GM21447 (cell line): ENCODE data around the gene CHD2.
A peak's percentile ranks its signal among the peaks of the same experiment; 100 is the strongest.

Source experiments
- ATAC-seq: cut with Tn5 transposase; IDR thresholded peaks from one replicate; pipeline ENCODE4 v1.9.1; 2021; ENCODE audit not compliant: unreplicated experiment

The CHD2 gene

DNA sequence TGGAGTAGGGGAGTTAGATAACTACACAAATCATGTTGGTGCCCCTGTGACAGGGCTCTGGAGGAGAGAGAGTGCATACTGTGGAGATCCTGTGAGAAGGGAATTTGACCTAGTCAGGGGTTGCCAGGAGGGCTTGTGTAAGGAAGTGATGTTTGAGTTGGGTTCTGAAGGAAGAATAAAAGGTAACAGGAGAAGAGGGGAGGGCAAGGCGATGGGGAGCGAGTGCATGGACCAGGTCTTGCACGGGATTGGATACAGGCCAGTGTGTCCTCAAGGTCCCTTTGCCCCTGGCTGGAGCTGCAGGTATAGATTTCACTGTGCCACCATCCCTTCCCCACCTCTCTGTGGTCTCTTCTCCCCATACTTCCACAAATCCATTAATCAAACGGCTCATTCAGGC, 105.0 kb downstream of the CHD2 start:
- ATAC-seq = no peak

GRCh38 chr15:93007994-93008393, 107.9 kb downstream of the CHD2 start:
- ATAC-seq = no peak

DNA sequence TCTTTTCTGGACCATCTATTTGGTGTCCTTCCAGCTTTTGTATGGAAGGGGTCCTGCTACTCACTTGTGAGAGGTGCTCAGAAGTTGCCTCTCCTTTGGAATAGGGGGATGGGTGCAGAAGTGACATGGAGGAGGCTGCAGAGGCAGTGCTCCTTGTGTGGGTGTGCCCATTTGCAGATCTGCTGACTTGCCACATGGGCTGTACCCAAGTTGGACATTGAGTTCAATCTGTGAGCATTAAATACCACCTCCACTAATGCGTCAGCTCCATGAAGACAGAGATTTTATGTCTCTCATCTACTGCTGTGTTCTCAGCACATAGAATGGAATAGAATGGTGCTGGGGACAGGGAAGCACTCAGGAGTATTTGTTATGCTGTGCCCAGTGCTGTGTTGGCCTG, 112.7 kb downstream of the CHD2 start:
- no peak for ATAC-seq

GRCh38 chr15:93017526-93017925, 117.4 kb downstream of the CHD2 start:
- ATAC-seq = no peak

GRCh38 chr15:93018574-93018973, 118.5 kb downstream of the CHD2 start:
- ATAC-seq = no peak

DNA sequence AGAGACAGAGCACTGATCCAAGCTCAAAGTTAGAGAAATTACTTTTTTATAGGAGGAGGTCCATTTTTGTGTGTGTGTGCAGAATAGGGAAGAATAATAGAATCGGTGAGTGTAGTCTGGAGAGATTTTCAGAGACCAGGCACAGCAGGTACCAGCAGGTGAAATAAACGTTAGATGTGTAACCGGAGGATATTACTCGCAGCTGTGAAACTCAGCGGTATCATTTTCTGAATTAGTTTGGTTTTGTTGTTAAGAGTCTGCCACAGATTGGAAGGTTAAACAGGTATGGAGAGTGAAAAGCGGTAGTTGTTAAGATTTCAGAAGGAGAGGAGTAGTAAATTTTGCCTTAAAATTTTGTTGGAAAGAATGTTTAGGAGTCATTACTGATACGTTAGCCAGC, 119.0 kb downstream of the CHD2 start:
- ATAC-seq = no peak

DNA sequence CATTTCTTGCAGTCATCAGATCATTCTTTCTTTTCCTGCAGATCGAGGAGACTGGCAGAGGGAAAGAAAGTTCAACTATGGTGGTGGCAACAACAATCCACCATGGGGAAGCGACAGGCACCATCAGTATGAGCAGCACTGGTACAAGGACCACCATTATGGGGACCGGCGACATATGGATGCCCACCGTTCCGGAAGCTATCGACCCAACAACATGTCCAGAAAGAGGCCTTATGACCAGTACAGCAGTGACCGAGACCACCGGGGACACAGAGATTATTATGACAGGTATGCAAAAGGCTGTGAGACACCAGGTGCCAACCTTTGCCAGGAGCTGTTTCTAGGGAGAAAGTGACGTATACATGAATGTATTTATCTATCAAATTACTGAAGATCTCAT, 119.8 kb downstream of the CHD2 start:
- no peak for ATAC-seq

GRCh38 chr15:93020976-93021772, 121.0 kb downstream of the CHD2 start:
- peak; percentile 84 for ATAC-seq

DNA sequence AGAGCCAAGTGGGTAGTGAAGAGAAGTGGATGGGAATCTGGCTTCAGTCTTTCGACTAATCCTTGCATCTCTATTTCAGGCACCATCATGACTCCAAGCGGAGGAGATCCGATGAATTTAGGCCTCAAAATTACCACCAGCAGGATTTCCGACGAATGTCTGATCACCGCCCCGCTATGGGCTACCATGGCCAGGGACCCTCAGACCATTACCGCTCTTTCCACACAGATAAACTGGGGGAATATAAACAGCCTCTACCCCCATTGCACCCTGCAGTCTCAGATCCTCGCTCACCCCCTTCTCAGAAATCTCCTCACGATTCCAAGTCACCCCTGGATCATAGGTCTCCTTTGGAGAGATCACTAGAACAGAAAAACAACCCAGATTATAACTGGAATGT, 124.2 kb downstream of the CHD2 start:
- ATAC-seq = no peak

- ATAC-seq = no peak
Measured at GRCh38 chr15:93024716-93025624, 124.8 kb downstream of the CHD2 start.

- ATAC-seq = no peak
Measured at GRCh38 chr15:93025625-93025982, 125.5 kb downstream of the CHD2 start.

DNA sequence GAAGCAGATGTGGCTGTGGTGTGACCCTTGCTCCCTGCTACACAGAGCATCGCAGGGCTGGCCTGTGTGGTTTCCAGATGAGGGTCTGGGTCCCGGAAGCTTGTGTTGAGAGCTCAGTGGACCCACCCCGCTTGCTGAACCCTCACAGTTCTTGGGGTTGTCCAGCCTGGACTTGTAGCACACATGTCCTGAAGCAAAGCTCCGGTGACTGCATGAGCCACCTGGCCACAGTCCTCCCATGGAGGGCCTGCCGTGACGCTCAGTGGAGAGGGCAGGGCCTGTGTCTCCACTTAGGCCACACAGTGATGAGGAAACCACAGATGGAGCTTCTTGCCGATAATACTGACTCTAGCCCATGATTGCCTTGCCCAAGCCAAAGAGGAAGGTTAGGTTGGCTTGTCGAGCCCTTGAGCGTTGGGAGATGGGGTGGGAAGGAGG, 126.3 kb downstream of the CHD2 start:
- no peak for ATAC-seq

- ATAC-seq = no peak
Measured at GRCh38 chr15:93027413-93027812, 127.3 kb downstream of the CHD2 start.

- ATAC-seq = no peak
Measured at GRCh38 chr15:93028111-93028631, 128.0 kb downstream of the CHD2 start.

GRCh38 chr15:93028632-93029213, 128.6 kb downstream of the CHD2 start:
- no peak for ATAC-seq

DNA sequence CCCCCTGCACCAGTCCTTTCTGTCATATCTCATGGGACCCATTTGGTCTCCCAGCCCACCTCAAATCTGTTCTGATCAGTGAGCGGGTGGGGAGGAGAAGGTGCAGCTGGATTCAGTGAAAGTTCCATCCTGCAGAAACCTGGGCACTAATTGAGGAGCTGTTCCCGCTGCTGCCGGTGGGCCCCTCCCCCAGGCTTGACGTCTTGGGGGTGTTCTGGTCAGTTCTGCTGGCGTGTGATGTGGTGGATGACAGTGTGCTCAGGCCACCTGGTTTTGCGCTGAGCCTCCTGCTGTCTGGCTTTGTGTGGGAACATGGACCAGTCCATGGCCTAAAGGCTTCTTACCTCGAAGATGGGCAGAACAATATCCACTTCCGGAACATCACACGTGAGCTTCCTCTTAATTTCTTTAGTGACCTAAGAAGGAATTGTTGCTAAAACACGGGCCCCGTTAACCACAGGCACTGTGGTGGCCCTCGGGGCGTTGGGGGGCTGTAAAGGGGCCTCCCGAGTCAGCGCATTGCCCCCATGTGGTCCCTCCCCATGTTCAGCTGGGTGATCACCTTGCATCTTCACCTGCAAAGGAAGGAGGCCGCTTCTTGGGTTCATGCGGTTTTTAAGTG, 129.2 kb downstream of the CHD2 start:
- no peak for ATAC-seq

DNA sequence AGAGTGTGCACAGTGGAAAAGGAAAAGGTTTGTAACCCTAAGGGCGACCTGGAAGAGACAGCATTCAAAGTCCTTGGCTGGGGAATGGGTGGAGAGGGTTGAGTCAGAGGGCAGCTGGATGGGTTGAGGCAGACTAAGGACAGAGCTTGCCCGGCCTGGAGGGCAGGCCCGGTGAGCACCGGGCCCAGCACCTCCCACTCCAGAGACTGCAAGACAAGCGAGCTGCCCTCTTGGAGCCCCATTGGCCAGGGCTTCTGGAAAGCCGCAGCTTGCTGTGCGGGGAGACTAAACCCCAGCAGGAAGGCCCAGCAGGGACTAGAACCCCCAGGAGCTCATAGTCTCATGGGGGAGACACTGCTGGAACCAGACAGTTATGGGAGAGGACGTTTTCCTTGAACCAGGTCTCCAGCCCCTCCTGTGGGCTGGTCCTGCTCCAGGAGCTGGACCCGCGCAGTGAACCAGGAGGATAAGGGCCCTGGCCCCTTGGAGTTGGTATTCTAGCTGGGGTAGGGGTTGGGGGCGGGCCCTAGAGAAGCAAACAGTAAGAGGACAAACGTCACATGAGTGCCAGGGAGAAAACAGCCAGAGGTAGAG, 129.8 kb downstream of the CHD2 start:
- ATAC-seq = no peak

- ATAC-seq = peak; percentile 71
Measured at GRCh38 chr15:93030430-93031102, 130.4 kb downstream of the CHD2 start.

DNA sequence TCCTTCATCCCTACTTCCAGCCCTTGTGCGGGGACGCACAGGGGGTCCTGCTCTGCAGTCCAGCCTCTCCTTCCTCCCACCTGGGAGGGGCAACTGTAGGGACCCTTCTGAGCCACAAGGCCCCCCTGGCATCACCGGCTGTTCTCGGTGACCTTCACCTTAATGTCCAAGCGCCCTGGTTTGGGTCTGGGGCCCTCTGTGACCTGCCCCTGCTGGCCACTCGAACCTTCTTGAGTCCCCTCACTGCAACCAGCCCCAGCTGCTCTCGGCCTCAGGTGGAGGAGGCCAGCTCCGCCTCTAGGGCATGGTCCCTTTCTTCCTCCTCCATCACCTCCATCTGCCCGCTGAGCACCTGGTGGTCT, 131.0 kb downstream of the CHD2 start:
- no peak for ATAC-seq
